Measurements from ENCODE around the gene RAB21.
"Not testable (repeated sequence)": the region's sequence is repeated elsewhere in the genome, so short reads cannot be mapped to it uniquely, and the experiment has no call there.

RAB21 gene

GRCh38 chr12:71800177-71800576, 45.5 kb downstream of the RAB21 start:
- DNase-seq = no peak

DNA sequence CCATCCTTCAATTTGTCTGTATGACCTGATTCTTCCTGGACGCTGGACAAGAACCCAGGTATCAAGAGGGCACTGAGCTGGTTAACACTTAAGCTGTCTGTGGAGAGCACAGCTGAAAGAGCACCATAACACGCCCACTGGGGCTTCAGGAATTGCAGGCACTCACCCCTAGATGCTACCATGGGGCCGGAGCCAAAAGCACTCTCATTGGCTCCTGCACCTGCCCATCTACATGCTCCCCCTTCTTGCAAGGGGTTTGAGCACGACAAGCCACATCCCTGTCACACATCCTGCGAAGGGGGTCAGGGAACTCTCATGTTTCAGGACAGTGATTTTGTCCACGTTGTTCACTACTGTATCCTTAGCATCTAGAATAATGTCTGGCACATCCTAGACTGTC, 49.8 kb downstream of the RAB21 start:
- no peak for DNase-seq

GRCh38 chr12:71810921-71811320, 56.3 kb downstream of the RAB21 start:
- no peak for DNase-seq

GRCh38 chr12:71815242-71815641, 60.6 kb downstream of the RAB21 start:
- DNase-seq = not testable (repeated sequence)

GRCh38 chr12:71822088-71822487, 67.4 kb downstream of the RAB21 start:
- DNase-seq = not testable (repeated sequence)

- no peak for DNase-seq
These were observed 74.2 kb downstream of the RAB21 start for GRCh38 chr12:71828813-71829212.

DNA sequence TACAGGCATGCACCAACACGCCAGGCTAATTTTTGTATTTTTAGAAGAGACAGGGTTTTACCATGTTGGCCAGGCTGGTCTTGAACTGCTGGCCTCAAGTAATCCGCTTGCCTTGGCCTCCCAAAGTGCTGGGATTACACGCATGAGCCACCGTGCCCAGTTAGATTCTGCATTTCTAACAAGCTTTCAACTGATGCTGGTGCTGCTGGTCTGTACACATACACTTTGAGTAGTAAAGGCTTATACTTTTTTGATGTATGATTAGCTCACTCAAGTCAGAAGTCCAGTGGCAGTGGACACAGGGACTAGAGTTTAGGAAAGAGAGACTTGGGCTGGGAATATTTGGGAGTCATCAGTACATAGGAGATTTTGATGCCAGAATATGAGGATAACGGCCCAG, 82.7 kb downstream of the RAB21 start:
- no peak for DNase-seq

DNA sequence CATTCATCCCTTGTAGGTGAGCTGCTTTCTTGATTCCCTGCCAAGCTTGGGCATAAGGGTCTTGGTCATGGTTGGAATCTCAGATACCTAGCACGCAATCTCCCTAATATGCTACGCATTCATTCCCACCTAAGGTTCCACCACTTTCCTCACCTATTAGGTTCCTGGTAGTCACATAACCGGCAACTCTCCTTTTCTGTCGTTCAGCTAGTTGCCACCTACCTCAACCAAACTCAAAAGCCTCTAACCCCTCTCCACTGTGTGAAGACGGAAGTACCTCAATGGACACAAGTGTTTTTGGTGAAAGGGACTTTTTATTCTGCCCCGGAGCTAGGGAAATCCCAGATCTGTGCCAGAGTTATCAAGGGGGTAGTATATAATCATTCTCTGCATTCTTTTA, 83.6 kb downstream of the RAB21 start:
- no peak for DNase-seq

DNA sequence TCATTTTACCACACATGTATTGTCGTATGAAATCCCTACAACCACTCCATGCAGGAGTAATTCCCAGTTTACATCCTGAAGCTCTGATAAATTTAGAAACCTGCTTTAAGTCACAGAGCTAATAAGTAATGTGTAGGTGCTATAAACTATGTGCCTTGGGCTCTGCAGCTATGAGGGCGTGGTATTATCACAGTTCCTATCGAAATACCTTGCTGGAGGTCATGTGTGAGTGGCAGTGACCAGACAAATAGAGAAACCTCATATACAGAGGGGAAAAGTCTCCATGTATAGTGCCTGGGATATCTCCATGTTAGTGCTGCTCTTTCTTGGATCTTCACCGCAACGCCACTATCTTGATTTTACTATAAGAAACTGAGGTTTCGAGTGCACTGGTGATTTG, 84.0 kb downstream of the RAB21 start:
- no peak for DNase-seq

DNA sequence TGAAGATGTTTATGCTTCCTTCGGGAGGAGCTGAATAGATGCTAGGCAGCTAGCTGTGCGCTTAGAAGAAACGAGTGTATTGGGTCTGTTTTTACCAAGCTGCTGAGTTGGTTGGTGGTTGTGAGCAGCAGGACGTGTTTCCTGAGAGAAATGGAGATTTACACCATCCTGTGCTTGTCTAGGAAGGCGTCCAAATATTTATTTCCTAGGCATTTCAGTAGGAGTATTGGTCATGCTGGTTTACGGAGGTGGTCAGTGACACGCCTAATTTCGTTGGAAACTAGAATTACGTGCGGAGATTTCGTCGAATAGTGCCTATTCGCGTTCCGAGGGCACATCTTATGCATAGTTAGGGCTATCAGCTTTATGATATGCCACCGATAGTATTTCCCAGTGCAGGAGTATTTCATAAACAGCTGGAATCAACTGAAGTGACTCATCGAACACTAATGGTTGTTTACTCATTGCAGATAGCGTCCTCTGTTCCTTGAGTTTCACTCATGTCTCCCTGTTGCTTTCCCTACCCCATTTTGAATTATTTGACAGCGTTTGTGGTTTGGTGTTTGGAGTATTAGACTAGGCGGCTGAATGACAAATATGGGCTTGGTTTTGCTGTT, 85.7 kb downstream of the RAB21 start:
- DNase-seq = peak; percentile 54

- DNase-seq = peak; percentile 7
These were observed 91.8 kb downstream of the RAB21 start for GRCh38 chr12:71846322-71846940.

GRCh38 chr12:71848212-71848611, 93.5 kb downstream of the RAB21 start:
- no peak for DNase-seq

DNA sequence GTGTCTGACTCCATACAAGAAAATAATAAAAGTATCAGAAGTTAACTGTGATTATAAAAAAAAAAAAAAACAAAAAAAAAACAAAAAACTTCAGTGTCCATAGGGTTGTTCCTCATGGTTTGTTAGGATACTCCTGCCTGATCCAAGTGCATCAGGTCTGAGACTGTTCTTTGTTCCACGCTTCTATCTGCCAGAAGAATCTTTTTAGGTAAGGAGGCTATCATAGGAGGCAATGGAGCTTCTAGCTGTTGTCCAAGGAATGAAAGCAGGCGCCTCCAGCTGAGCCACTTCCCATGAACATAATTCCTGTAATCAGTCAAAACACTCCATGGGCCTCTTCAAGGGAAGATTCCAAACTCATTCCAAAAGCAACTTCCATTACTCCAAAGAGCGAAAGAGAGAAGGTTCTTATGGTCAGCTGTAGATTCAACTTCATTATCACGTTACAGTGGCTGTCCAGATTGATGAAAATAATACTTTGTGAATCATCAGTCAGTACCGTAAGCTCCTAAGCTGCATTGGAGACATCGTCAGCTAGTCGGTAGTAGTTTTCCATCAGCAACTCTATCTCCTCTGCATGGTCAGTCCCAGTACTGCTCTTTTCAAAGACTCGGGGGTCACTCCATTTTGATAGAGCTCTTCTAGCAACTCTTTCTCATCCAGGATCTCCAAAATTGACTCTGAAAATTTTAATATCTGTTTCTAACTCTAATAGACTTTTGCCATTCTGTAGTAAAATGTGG, 94.6 kb downstream of the RAB21 start:
- DNase-seq = no peak

All from NCI-H2171 treated with DMSO at 0.1 percent for 48 hours (cell line).